ENCODE data around the gene PSME2. TPM values are rescaled to one million over a fixed set of nuclear protein-coding genes. Genes with fewer than 3 reads are reported as not detected.

PSME2 gene
- total and polyA plus RNA-seq, 12 donors: 107 to 752 (median 243) TPM

GRCh38 chr14:24171422-24172260 lies 25.2 kb upstream of the PSME2 start, which contains the start of gene REC8:
REC8 (plus strand) TSS chr14:24172080; CDS start chr14:24172553, 473 bp downstream.
- peak; percentile 69 to 98 (median 81) for DNase-seq
- H3K36me3 ChIP-seq (replicated peaks in 1 of 2): peaks cover 0 to 18% of the 10 kb centered on the region in 2 donors
- WGBS, 4 donors: 14 to 31% (median 26%) methylated on average over 21 to 63 of the region's 63 CpGs
- H3K4me1 ChIP-seq (replicated peaks in 1 of 2): peaks cover 0 to 6% of the 10 kb centered on the region in 2 donors
- H3K27me3 ChIP-seq: no peaks in the 10 kb centered on the region
- intact Hi-C loops (cut with DNase I): no loop called here
- TF ChIP-seq CTCF (IDR thresholded peaks at IDR 0.05): no peak
- no peak for TF ChIP-seq POLR2A (IDR thresholded peaks at IDR 0.05)
- peak within 1 kb of the TSS in 2 of 5 donors; percentile 45 to 54 for H3K27ac ChIP-seq
- peak within 1 kb of the TSS in 1 of 4 donors; percentile 38 for H3K4me3 ChIP-seq
- no peaks in the 10 kb centered on the region for H3K9me3 ChIP-seq (replicated peaks in 1 of 3)

- peaks cover 0 to 17% of the 10 kb centered on the region in 2 donors for H3K4me1 ChIP-seq (replicated peaks in 1 of 2)
- TF ChIP-seq POLR2A (IDR thresholded peaks at IDR 0.05): no peak
- TF ChIP-seq CTCF (IDR thresholded peaks at IDR 0.05): no peak
- H3K36me3 ChIP-seq (replicated peaks in 1 of 2): peaks cover 0 to 54% of the 10 kb centered on the region in 2 donors
- no peak for DNase-seq
- 71 to 82% (median 81%) methylated on average over 3 of the region's 3 CpGs for WGBS, 4 donors
- no peak overlapping the region for H3K4me3 ChIP-seq
- intact Hi-C loops (cut with DNase I): no loop called here
- no peaks in the 10 kb centered on the region for H3K27me3 ChIP-seq
- H3K27ac ChIP-seq: no peak overlapping the region
- H3K9me3 ChIP-seq (replicated peaks in 1 of 3): no peaks in the 10 kb centered on the region
Observed at GRCh38 chr14:24167469-24168114, 21.2 kb upstream of the PSME2 start.

- intact Hi-C loops (cut with DNase I): no loop called here
- H3K4me1 ChIP-seq (replicated peaks in 1 of 2): peaks cover 9 to 22% of the 10 kb centered on the region in 2 donors
- peaks cover 0 to 56% of the 10 kb centered on the region in 2 donors for H3K36me3 ChIP-seq (replicated peaks in 1 of 2)
Observed at GRCh38 chr14:24165785-24166184, 19.4 kb upstream of the PSME2 start.

More at GRCh38 chr14:24165785-24166184, 19.4 kb upstream of the PSME2 start:
- Histone ChIP-seq H3K4me3 (no peak overlapping the region), H3K27ac (no peak overlapping the region), H3K27me3 (no peaks in the 10 kb centered on the region), H3K9me3 (replicated peaks in 1 of 3) (no peaks in the 10 kb centered on the region)
- 86 to 92% (median 87%) methylated on average over 5 of the region's 5 CpGs for WGBS, 4 donors
- no peak for DNase-seq
- TF ChIP-seq CTCF (IDR thresholded peaks at IDR 0.05) (no peak), POLR2A (IDR thresholded peaks at IDR 0.05) (no peak)
